HT1080 (cell line): ENCODE results near the gene CDK5. TPM values are rescaled to one million over a fixed set of nuclear protein-coding genes. Genes with fewer than 3 reads are reported as not detected.
"Not testable (repeated sequence)": the region's sequence is repeated elsewhere in the genome, so short reads cannot be mapped to it uniquely, and the experiment has no call there.

Experiments used
- DNase-seq: peaks from one replicate; pipeline ENCODE4 v3.0.0-alpha.2; 2015; ENCODE audit warnings: low read depth
- total RNA-seq: library from RNA; depleted of rRNA; stranded (reverse); fragments of >200 nt; shearing (Covaris generic); gene quantifications from 2 replicates; pipeline ENCODE4 v1.2.3, GENCODE V29; 2014

The CDK5 gene
- total RNA-seq, 1 experiment from 2014 or later = 67.8 TPM

- DNase-seq = no peak
These were observed 21.8 kb downstream of the CDK5 start for GRCh38 chr7:151035902-151036301.

GRCh38 chr7:151035026-151035717 is 22.5 kb downstream of the CDK5 start:
- no peak for DNase-seq

GRCh38 chr7:151034312-151035025 is 23.2 kb downstream of the CDK5 start:
- DNase-seq = no peak

- no peak for DNase-seq
These were observed 23.8 kb downstream of the CDK5 start for GRCh38 chr7:151033864-151034249.

- no peak for DNase-seq
These were observed 24.5 kb downstream of the CDK5 start for GRCh38 chr7:151032936-151033863.

GRCh38 chr7:151031011-151031410 is 26.7 kb downstream of the CDK5 start:
- DNase-seq = no peak

- DNase-seq = no peak
These were observed 28.7 kb downstream of the CDK5 start for GRCh38 chr7:151028948-151029501.

- DNase-seq = peak; percentile 100
These were observed 29.4 kb downstream of the CDK5 start, which contains the start of gene ABCB8 for GRCh38 chr7:151028131-151028947. TSS of gene ABCB8 (plus strand) at chr7:151028450. CDS start at chr7:151028516, 66 bp downstream.

- DNase-seq = not testable (repeated sequence)
These were observed 30.0 kb downstream of the CDK5 start for GRCh38 chr7:151027728-151028130.

GRCh38 chr7:151026771-151027727 is 30.6 kb downstream of the CDK5 start:
- DNase-seq = not testable (repeated sequence)

GRCh38 chr7:151025924-151026671 is 31.6 kb downstream of the CDK5 start:
- peak; percentile 63 for DNase-seq

- no peak for DNase-seq
These were observed 33.2 kb downstream of the CDK5 start, which contains the start of gene ATG9B for GRCh38 chr7:151024435-151025056. TSS of gene ATG9B (minus strand) at chr7:151024494. CDS start at chr7:151024423, 71 bp downstream.

GRCh38 chr7:151023232-151023631 is 34.5 kb downstream of the CDK5 start:
- no peak for DNase-seq

- DNase-seq = no peak
These were observed 37.5 kb downstream of the CDK5 start for GRCh38 chr7:151020231-151020630.

GRCh38 chr7:151019130-151019447 is 38.6 kb downstream of the CDK5 start:
- DNase-seq = no peak

- DNase-seq = no peak
These were observed 39.1 kb downstream of the CDK5 start for GRCh38 chr7:151018421-151019129.

- peak; percentile 47 for DNase-seq
These were observed 39.7 kb downstream of the CDK5 start for GRCh38 chr7:151017953-151018420.
